HG03342 (cell line): ENCODE measurements around the gene CYSRT1.

Experiments used
- ATAC-seq: cut with Tn5 transposase; IDR thresholded peaks from one replicate; pipeline ENCODE4 v1.9.1; 2021; ENCODE audit warnings: mild to moderate bottlenecking, moderate library complexity; ENCODE audit not compliant: unreplicated experiment

Gene CYSRT1

GRCh38 chr9:137224830-137225694 is at the start of gene CYSRT1:
CYSRT1 (plus strand) TSS chr9:137225174; CDS start chr9:137225622, 448 bp downstream.
- no peak for ATAC-seq

- ATAC-seq = no peak
These were observed 49.5 kb upstream of the CYSRT1 start for GRCh38 chr9:137175345-137175961.

GRCh38 chr9:137176302-137177182 is 48.4 kb upstream of the CYSRT1 start:
- ATAC-seq = no peak

- ATAC-seq = no peak
These were observed 46.6 kb upstream of the CYSRT1 start for GRCh38 chr9:137178201-137178938.

- ATAC-seq = no peak
These were observed 45.9 kb upstream of the CYSRT1 start for GRCh38 chr9:137178939-137179630.

GRCh38 chr9:137179761-137180160 is 45.2 kb upstream of the CYSRT1 start:
- ATAC-seq = no peak

- no peak for ATAC-seq
These were observed 44.5 kb upstream of the CYSRT1 start for GRCh38 chr9:137180491-137180890.

- no peak for ATAC-seq
These were observed 43.3 kb upstream of the CYSRT1 start for GRCh38 chr9:137181680-137182079.

- no peak for ATAC-seq
These were observed 42.1 kb upstream of the CYSRT1 start for GRCh38 chr9:137182836-137183235.

- ATAC-seq = no peak
These were observed 40.9 kb upstream of the CYSRT1 start for GRCh38 chr9:137183980-137184595.

GRCh38 chr9:137184881-137185660 is 39.9 kb upstream of the CYSRT1 start:
- ATAC-seq = no peak

- ATAC-seq = no peak
These were observed 39.1 kb upstream of the CYSRT1 start for GRCh38 chr9:137185921-137186320.

- ATAC-seq = no peak
These were observed 38.6 kb upstream of the CYSRT1 start for GRCh38 chr9:137186385-137186784.

GRCh38 chr9:137187386-137187785 is 37.6 kb upstream of the CYSRT1 start:
- no peak for ATAC-seq

GRCh38 chr9:137188086-137188489 is 36.9 kb upstream of the CYSRT1 start:
- no peak for ATAC-seq

GRCh38 chr9:137188490-137189296 is 36.3 kb upstream of the CYSRT1 start, which contains the start of the genes ANAPC2 and SSNA1:
ANAPC2 (minus strand) TSS chr9:137188560; CDS start chr9:137188532, 28 bp downstream.
SSNA1 (plus strand) TSS chr9:137188676; CDS start chr9:137188727, 51 bp downstream.
- ATAC-seq = peak; percentile 78
